ENCODE results near the gene FUT6.

FUT6 gene

DNA sequence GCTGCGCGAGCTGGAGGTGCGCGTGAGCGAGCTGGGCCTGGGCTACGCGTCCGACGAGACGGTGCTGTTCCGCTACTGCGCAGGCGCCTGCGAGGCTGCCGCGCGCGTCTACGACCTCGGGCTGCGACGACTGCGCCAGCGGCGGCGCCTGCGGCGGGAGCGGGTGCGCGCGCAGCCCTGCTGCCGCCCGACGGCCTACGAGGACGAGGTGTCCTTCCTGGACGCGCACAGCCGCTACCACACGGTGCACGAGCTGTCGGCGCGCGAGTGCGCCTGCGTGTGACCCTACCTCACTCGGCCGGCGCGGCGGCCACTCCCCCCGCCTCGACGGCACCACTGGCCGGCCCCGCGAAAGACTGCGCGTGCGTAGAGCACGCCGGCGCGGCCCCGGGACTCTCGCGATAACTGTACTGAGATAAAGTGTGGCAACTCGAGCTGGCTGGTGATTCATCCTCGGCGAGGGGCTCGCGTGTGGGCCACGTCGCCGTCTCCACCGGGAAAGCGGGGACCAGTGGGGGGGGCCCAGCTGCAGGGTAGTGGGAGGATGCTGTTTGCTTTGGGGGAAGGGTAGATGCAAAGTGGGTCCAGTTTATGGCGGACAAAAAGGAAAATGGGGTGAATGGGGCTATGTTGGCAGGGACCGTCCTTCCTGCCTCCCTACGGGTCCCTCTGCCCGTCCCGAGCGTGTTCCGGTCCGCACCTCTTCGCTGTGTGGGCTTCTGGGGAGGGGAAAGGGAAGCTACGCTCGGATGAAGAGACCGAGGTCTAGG, 11.4 kb downstream of the FUT6 start:
- peak; percentile 89 to 98 for DNase-seq (ENCODE audit: extremely low read depth in 1 of 2, low read depth in 1 of 2)

DNA sequence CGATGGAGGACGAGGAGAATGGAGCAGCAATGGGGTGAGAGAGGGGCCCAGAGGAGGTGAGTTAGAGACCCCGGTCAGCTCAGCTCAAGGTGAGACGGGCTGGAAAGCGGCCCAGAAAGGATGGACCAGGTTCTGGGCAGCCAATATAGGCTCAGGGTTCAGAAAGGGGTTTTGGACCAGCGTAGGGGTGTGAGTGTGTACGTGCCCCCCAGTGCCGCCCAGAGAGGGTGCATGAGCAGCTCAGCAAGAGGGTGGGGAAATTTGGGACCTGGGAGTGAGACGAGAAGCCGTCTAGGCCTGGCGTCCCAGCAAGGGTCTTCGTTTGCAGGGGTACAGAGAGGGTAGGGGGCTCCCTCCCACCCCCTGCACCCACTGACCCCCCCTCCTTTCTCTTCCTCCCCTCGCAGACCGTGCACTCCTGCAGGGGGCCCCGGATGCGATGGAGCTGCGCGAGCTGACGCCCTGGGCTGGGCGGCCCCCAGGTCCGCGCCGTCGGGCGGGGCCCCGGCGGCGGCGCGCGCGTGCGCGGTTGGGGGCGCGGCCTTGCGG, 12.1 kb downstream of the FUT6 start:
- no peak for DNase-seq (ENCODE audit: extremely low read depth in 1 of 2, low read depth in 1 of 2)

DNA sequence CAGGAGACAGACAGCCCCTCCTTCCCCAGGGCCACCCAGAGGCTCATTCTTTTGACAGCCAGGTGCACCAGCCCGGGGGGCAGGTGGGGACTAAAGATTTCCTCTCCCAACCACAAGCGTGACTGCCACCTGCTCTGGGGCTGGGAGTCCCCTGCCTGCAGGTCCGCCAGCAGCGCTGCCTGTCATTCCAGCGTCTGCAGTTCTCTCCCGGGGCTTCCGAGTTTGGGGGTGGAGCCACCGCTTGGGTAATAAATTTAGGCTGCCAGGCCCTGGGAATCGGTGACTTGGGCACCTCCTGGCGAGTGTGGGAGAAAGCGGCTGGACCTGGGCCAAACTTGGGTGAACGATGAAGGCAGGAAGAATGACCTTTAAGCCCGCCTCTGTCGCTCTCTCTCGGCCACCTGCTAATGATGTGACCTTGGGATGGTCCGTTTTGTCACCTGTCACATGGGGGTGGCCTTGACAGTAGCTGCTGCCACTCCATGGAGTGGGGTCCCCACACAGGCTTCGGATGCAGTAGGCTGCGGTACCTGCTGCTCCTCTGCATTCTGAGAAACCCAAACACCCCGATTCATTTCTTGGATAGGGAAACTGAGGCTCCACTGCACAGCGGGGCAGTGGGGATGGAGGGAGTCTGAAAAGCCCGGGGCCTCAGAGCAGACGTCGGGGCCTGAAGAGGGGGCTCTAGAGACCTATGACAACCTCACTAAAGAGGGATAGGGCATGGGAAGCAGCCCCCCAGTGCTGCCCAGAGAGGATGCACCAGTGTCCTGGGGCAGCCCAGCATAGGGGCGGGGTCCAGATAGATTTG, 12.8 kb downstream of the FUT6 start:
- no peak for DNase-seq (ENCODE audit: extremely low read depth in 1 of 2, low read depth in 1 of 2)

DNA sequence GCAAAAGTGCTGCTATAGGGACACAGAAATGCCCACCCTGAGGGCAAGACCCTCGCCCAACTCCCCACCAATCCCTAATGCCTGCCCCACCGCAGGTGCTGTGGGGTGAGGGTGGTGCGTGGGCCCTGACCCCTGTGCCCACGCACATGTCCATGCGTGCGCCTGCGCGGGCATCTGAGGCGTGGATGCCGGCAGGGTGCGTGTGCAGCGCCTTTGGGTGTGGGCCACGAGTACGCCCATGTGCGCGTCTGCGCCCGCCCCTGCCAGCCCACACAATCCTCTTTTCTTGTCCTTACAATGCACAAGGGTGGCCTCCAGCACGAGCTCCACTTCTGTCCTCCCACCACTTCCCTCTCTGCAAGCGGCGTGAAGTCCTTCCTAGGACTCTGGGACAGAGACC, 14.3 kb downstream of the FUT6 start:
- DNase-seq (ENCODE audit: extremely low read depth in 1 of 2, low read depth in 1 of 2): no peak

DNA sequence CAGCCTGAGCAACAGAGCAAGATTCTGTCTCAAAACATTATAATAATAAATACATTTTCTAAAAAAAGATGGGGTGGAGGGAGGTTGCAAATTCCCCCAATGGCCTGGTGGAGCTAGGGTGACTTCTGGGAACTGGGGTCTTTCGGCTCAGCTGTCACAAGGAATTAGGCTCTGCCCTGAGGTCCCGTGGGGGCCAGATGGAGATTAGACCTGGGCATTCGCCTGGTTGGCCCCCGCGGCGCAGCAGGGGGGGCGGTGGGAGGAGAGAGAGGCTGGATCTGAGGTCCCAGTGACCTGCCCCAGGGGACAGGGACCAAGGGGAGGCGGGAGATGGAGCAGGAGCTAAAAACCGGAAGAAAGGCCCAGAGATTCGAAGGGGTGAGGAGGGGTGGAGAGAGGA, 14.8 kb downstream of the FUT6 start:
- no peak for DNase-seq (ENCODE audit: extremely low read depth in 1 of 2, low read depth in 1 of 2)

DNA sequence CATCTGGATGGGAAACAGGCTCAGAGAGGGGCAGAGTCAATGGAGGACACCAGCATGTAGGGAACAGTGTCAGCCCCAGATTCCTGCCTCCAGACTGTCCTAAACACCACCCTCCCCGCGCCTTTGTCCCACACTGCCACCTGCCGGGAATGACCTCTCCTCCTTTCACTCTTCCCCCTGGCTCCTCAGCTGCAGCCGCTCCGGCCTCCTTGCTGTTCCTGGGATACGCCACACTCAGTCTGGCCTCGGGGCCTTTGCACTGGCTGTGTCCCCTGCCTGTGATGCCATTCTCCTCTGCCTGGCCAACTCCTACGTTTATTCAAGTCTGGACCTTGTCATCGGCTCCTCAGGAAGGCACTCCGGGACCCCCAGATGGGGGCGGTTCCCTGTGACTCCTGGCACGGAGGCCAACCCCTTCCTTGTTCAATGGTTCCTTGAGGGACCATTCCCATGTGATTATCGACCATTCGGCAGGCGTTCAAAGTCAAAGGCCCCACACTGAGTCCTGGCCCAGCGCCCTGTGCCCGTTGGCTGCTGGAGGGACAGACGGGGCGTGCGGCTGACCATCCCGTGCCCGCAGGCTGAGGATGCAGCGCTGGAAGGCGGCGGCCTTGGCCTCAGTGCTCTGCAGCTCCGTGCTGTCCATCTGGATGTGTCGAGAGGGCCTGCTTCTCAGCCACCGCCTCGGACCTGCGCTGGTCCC, 15.8 kb downstream of the FUT6 start:
- no peak for DNase-seq (ENCODE audit: extremely low read depth in 1 of 2, low read depth in 1 of 2)

DNA sequence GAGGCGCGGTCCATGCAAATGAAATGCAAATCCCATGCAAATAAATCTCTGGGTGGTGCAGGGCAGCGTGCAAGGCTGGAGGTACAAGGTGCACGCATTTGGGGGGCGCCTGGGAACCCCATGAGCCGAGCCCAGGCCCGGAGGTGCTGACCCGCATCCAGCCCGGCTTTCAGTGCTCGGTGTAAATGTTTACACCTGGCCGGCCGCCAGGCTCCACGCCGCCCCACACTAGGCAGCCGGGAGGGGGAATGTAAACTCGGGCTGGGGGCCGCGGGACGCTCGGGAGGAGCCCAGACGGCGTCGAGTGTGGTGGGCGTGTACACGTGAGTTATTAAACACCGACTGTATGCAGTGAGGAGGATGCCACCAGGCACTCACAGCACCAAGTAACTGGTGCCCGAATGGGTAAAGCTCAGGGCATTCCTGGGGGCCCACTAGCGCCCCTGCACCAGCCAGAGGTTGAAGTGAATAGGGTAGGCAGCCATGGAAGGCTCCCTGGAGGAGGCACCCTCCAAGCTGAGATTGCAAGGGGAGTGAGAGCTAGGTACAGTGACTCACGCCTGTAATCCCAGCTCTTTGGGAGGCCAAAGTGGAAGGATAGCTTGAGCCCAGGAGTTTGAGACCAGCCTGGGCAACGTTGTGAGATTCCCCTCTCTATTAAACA, 17.2 kb downstream of the FUT6 start:
- DNase-seq (ENCODE audit: extremely low read depth in 1 of 2, low read depth in 1 of 2): no peak

DNA sequence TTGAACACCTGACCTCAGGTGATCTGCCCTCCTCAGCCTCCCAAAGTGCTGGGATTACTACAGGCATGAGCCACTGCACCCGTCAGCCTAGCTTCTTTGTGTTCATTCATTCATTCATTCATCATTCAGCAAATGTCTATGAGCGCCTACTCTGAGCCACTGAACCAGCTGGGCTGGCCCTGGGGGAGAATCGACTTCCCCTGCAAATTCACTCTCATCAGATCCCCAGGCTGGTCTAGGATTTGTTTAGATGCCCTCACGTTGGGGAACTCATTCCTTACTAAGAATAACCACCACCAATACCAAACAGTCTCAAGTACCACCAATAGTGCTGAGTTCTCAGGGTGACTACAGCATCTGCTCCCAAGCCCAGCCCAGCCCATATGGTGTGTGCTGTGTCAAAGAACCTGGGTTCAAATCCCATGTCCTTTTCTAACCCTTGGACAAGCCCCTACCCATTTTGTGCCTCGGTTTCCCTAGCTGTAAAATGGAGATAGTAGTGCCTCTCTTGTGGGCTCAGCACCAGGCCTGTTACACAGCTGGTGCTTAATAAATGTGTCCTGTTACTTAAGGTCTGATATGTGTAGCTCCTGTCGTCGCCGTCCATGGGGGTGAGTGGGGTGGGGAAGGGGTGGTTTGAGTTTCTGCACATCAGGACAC, 17.9 kb downstream of the FUT6 start:
- DNase-seq (ENCODE audit: extremely low read depth in 1 of 2, low read depth in 1 of 2): no peak

DNA sequence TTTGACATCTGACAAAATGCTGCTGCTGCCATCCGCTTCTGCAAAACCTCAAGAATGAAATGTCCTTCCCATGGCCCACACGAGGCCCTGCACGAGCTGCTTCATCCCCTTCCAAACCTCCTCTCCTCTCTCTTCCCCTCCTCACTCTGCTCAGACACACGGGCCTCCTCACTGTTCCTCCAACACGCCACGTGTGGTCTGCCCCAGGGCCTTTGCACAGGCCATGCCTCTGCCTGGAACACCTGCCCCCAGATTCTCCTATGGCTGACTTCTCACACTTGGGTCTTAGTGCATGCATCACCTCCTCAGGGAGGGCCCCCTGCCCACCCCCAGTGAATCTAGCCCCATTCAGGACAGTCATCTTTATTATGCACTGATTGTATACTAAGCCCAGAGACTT, 18.7 kb downstream of the FUT6 start:
- DNase-seq (ENCODE audit: extremely low read depth in 1 of 2, low read depth in 1 of 2): no peak

DNA sequence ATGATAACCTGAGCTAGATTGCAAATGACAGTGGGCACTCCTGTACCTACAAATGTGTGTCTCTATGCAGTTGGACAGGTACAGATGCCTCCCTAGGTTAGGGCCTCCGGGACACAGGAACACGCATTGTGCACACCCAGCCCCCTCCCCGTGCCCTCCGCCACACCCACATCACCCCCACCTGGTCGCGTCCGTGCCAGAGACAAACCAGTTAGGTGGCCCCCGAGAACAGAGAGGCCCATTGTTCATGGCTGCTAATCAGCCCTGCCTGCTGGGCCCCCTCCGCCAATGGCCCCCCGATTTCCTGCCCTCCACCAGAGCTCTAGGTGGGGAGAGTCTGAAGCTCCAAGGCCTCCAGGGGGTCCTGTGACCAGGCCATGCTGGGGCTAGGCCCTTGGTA, 20.9 kb downstream of the FUT6 start:
- DNase-seq (ENCODE audit: extremely low read depth in 1 of 2, low read depth in 1 of 2): no peak

DNA sequence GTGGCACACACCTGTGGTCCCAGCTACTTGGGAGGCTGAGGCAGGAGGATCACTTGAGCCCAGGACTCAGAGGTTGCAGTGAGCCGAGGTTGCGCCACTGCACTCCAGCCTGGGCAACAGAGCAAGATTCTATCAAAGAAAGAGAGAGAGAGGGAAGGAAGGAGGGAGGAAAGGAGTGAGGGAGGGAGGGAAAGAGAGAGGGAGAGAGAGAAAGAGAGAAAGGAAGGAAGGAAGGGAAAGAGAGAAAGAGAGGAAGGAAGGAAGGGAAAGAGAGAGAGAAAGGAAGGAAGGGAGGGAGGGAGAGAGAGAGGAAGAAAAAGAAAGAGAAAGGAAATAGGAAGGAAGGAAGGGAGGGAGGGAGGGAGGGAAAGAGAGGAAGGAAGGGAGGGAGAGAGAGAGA, 22.3 kb downstream of the FUT6 start:
- no peak for DNase-seq (ENCODE audit: extremely low read depth in 1 of 2, low read depth in 1 of 2)

DNA sequence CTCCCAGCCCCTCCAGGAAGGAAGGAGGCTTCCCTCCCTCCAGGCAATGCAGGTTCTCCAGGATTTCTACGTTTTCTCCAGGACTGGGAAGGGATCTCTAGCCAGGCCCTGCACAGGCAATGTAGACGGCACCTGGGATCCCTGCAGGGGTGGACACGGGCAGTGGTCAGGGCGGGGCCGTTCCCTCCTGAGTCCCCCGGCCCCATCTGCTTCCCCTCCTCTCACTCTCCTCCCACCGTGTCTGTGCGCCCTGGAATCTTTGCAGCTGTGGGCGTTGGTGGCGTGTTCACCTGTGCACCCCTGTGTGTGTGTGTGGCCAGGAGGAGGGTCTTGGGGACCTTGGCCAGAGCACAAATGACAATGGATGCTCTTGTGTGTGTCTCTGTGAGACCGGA, 24.7 kb downstream of the FUT6 start:
- DNase-seq (ENCODE audit: extremely low read depth in 1 of 2, low read depth in 1 of 2): no peak

DNA sequence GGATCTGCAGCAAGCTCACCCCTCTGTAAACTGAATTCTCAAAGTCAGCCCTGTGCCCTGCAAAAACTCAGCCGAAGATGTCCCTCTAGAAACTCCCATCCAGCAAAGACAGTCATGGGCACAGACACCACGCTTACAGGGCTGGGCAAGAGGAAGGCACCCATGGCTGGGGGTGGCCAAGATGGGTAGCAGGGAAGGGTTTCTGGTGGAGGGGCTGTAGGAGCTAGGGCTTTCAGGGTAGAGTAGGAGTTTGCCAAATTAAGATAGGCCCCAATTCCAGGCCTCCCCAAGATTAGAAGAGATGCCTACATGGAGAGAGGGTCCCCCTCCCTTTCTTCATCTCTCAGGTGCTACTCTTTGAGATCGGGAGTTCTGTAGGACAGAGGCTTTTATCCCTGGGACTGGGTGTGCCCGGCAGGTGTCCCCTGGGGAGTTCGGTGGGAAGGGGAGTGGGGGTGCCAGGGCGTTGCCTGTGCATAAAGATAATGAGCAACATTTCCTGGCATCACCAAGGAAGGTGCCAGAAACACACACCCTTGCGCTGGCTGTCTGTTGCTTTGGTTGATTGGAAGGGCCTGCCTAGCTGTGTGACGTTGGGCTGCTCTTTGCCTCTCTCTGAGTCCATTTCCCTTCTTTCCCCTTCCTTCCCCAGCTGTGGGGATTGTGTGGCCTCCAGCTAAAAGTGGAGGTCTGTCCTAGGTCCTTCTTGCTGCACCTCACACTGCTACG, 25.2 kb downstream of the FUT6 start:
- no peak for DNase-seq (ENCODE audit: extremely low read depth in 1 of 2, low read depth in 1 of 2)

DNA sequence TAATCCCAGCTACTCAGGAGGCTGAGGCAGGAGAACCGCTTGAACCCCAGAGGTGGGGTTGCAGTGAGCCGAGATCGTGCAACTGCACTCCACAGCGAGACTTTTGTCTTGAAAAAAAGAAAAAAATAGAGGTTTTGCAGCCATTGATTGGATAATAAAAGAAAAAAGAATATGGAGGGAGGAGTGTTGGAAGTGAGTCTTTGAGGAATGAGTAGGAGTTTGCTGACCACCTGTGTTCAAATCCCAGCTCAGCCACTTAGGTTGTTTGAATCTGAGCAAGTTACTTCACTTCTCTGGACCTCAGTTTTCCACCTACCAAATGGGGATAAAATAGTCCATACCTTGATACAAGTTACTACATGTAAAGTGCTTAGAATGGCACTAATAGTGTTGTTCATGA, 28.4 kb downstream of the FUT6 start:
- no peak for DNase-seq (ENCODE audit: extremely low read depth in 1 of 2, low read depth in 1 of 2)

DNA sequence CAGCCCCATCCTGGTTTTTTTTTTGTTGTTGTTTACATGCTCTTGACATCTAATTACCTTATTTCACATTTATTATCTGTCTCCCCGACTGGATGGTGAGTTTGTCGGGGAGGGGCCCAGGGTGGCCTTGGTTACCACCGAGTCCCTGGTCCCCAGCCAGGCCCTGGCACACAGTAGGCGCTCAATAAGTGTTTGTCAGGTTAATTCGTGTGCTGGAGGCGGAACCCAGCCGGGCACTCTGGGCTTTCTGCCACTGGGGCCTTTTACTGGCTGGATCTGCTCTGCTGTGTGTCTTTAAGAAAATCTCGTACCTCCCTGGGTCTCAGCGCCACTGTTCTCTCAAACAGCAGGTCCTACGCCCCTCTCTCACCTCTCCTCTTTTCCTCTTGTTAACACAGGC, 30.0 kb downstream of the FUT6 start:
- DNase-seq (ENCODE audit: extremely low read depth in 1 of 2, low read depth in 1 of 2): no peak

DNA sequence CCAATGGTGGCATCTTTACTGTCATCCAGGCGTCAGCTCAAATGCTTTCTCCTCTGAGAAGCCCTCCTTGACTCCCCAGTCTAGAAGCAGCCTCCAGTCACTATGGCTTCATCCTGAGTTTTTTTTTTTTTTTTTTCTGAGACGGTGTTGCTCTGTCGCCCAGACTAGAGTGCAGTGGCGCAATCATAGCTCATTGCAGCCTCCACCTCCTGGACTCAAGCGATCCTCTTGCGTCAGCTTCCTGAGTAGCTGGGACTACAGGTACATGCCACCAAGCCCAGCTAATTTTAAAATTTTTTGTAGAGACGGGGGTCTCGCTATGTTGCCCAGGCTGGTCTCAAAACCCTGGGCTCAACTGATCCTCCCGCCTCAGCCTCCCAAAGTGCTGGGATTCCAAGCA, 30.4 kb downstream of the FUT6 start:
- no peak for DNase-seq (ENCODE audit: extremely low read depth in 1 of 2, low read depth in 1 of 2)

DNA sequence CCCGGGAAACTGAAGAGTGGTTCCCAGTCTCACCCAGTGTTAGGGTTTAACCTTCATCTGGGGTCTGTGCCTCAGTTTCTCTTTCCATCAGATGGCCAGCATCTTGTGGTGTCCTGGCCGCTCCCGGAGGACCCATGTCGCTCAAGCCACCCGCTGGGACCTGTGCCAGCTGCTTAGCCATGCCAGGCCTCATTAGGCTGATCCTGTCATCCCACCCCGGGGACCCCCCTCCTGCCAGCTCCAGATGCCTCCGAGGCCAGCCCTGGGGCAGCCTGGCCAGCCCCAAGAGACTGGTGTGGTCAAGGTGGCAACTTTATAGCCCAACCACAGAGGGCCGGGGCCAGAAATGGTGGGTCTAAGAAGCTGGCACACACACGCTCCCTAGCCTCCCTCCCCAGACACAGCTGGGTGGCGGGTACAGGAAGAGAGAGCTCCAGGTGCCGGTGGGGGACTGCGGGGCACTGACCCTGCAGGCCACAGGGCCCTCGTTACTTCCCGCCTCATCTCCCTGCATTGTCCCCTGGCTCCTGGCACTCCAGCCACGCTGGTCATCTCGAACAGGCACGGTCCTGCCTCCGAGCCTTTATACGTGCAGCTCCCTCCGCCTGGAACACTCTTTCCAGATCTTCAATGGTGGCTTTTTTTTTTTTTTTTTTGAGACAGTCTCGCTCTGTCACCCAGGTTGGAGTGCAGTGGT, 31.2 kb downstream of the FUT6 start:
- DNase-seq (ENCODE audit: extremely low read depth in 1 of 2, low read depth in 1 of 2): no peak

DNA sequence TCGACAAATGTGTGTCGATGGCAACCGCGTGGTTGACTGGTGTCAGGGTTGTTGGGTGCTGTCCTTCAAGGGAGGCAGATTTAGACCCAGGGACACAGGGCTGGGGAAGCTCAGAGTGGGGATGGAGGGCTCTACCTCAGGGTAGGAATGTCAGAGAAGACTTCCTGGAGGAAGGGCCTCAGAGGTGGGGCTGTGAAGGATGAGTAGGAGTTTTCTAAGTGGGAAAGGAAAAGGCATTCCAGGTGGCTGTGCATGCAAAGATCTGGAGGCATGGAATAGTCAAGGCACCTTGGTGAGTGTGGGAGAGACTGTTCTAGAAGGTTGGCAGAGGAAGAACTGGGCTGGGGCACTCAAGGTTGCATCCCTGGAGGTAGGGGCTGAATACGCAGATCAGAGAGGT, 32.6 kb downstream of the FUT6 start:
- DNase-seq (ENCODE audit: extremely low read depth in 1 of 2, low read depth in 1 of 2): no peak

DNA sequence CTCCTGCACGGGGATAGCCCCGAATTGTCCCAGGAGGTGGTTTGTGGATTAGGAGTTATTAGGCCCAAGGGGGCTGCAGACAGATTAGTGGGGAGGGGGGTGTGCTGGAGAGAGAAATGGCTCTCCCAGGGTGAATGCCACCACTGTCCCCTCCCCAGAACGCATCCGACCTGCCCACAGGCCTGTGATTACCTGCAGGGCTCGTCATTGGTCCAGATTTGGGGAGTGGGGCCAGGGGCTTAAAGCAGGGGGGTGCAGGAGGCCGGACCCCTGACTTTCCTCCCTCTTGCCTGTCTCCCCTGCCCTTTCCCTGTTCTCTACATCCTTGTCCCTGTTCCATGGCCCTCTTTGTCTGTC, 33.4 kb downstream of the FUT6 start:
- no peak for DNase-seq (ENCODE audit: extremely low read depth in 1 of 2, low read depth in 1 of 2)

Data from stimulated activated CD8-positive, alpha-beta memory T cell treated with anti-CD3 and anti-CD28 coated beads, Interleukin-7, amount 100 ng/mL, for 48 hours (primary cell).